HCT116 (cell line): ENCODE measurements around the gene ITFG1. TPM values are rescaled to one million over a fixed set of nuclear protein-coding genes. Genes with fewer than 3 reads are reported as not detected.

Source experiments
- ATAC-seq: fragments of 200-7000 bp; cut with Tn5 transposase; 2 replicates; pipeline ENCODE4 v1.9.1; 2020; ENCODE audit warnings: mild to moderate bottlenecking, moderate library complexity
- BruUV-seq: library from RNA; stranded (reverse); fragments of 400-500 nt; replicated peaks from 2 replicates; lab custom pipeline; 2021; lab: Mats Ljungman, UMichigan
- CTCF ChIA-PET: fragments of 300-600 bp; sonication (Branson Sonifier 250); formaldehyde crosslinking; loops from one replicate; lab custom pipeline; 2021; ENCODE audit warnings: antibody characterized with exemption; lab: Charles Lee
- POLR2A ChIA-PET: fragments of 300-600, 350-600 bp; sonication (Branson Sonifier 250); formaldehyde crosslinking; loops from one replicate; lab custom pipeline; 2021; ENCODE audit warnings: antibody characterized with exemption; lab: Charles Lee
- RAD21 ChIA-PET, 2 experiments: fragments of 300-600 bp; sonication (Branson Sonifier 250); formaldehyde crosslinking; loops; one replicate each; lab custom pipeline; 2023; ENCODE audit warnings: low total read pairs in 2 of 2; ENCODE audit not compliant: uncharacterized antibody in 2 of 2, unreplicated experiment in 2 of 2, low non-redundant PET in 1 of 2; lab: Charles Lee
- DNase-seq: peaks from one replicate; pipeline ENCODE4 v3.0.0-alpha.2; 2010; ENCODE audit warnings: low read depth, low spot score
- H2AFZ ChIP-seq: fragments of 200-600 bp; shearing (Covaris generic), sonication (generic); 2 replicates; pipeline ENCODE4 v1.6.1; 2017; ENCODE audit warnings: low read depth, mixed run types, mixed read lengths, antibody characterized with exemption, low read length; ENCODE audit not compliant: poor library complexity, severe bottlenecking
- H3K27ac ChIP-seq: 2 replicates; pipeline ENCODE4 v1.5.1; 2012; ENCODE audit warnings: low read depth, low read length
- H3K27me3 ChIP-seq: fragments of 200-600 bp; sonication (generic); 2 replicates; pipeline ENCODE4 v1.6.1; 2016; ENCODE audit warnings: mixed run types, low read length, mixed read lengths; ENCODE audit not compliant: insufficient read depth
- H3K36me3 ChIP-seq, 2 experiments: fragments of 200-500 bp in 1 of 2; fragments of 200-600 bp in 1 of 2; sonication (Bioruptor generic) in 1 of 2; sonication (generic) in 1 of 2; 2 replicates each; pipeline versions ENCODE4 v1.5.1 to v1.6.1; 2014 to 2016; ENCODE audit warnings: low read length in 2 of 2, inconsistent platforms in 1 of 2, mixed read lengths in 1 of 2, mixed run types in 1 of 2; ENCODE audit not compliant: insufficient read depth in 2 of 2, control insufficient read depth in 1 of 2
- H3K4me1 ChIP-seq, 2 experiments: fragments of 200-600 bp in 1 of 2; sonication (generic) in 1 of 2; 2 replicates each; pipeline versions ENCODE4 v1.5.1 to v1.6.1; 2012 to 2017; ENCODE audit warnings: low read length in 2 of 2, inconsistent platforms in 1 of 2, mild to moderate bottlenecking in 1 of 2, mixed read lengths in 1 of 2, mixed run types in 1 of 2, moderate library complexity in 1 of 2; ENCODE audit not compliant: insufficient read depth in 2 of 2, control insufficient read depth in 1 of 2
- H3K4me2 ChIP-seq: fragments of 200-600 bp; sonication (generic); 2 replicates; pipeline ENCODE4 v1.6.1; 2017; ENCODE audit warnings: mixed run types, low read length, mixed read lengths
- H3K4me3 ChIP-seq, 2 experiments: fragments of 200-600 bp in 1 of 2; sonication (generic) in 1 of 2; replicated peaks in 1 of 2; 2 replicates each; pipeline ENCODE4 v1.5.1; 2011 to 2016; ENCODE audit warnings: low read length in 2 of 2, control low read depth in 1 of 2, low read depth in 1 of 2, mild to moderate bottlenecking in 1 of 2, mixed read lengths in 1 of 2, mixed run types in 1 of 2
- H3K79me2 ChIP-seq: fragments of 200-600 bp; sonication (generic); 2 replicates; pipeline ENCODE4 v1.6.1; 2017; ENCODE audit warnings: mild to moderate bottlenecking, mixed run types, low read length, moderate library complexity, mixed read lengths; ENCODE audit not compliant: insufficient read depth
- H3K9ac ChIP-seq: fragments of 200-600 bp; sonication (generic); 2 replicates; pipeline ENCODE4 v1.6.1; 2016; ENCODE audit warnings: low read length, mixed read lengths
- H3K9me2 ChIP-seq: fragments of 200-600 bp; sonication (generic), shearing (Covaris generic); 2 replicates; pipeline ENCODE4 v1.6.1; 2017; ENCODE audit warnings: mixed run types, mild to moderate bottlenecking, moderate library complexity; ENCODE audit not compliant: insufficient read depth
- H3K9me3 ChIP-seq, 2 experiments: fragments of 200-500 bp in 1 of 2; fragments of 200-600 bp in 1 of 2; sonication (Bioruptor generic) in 1 of 2; sonication (generic) in 1 of 2; 2 replicates each; pipeline ENCODE4 v1.6.1; 2014 to 2017; ENCODE audit warnings: low read length in 2 of 2, mixed read lengths in 2 of 2, inconsistent platforms in 1 of 2, low read depth in 1 of 2, mild to moderate bottlenecking in 1 of 2, mixed run types in 1 of 2, moderate library complexity in 1 of 2; ENCODE audit not compliant: control insufficient read depth in 1 of 2, insufficient read depth in 1 of 2
- H4K20me1 ChIP-seq: fragments of 200-600 bp; sonication (generic), shearing (Covaris generic); 2 replicates; pipeline ENCODE4 v1.6.1; 2017; ENCODE audit warnings: mixed run types, mild to moderate bottlenecking, moderate library complexity; ENCODE audit not compliant: insufficient read depth
- ATF3 ChIP-seq: IDR thresholded peaks from 2 replicates; pipeline ENCODE4 v1.6.1; 2012
- CBX3 ChIP-seq: IDR thresholded peaks from 2 replicates; pipeline ENCODE4 v1.6.1; 2012; ENCODE audit warnings: low read depth
- CTCF ChIP-seq, 3 experiments: fragments of 200-600 bp in 1 of 3; sonication (generic) in 1 of 3; IDR thresholded peaks in 2 of 3; conservative IDR thresholded peaks in 1 of 3; 2 replicates each; pipeline ENCODE4 v1.5.1; 2012 to 2017; ENCODE audit warnings: low read depth in 2 of 3, low read length in 2 of 3, antibody characterized with exemption in 1 of 3, borderline replicate concordance in 1 of 3, control low read depth in 1 of 3, mild to moderate bottlenecking in 1 of 3, mixed read lengths in 1 of 3, mixed run types in 1 of 3, moderate library complexity in 1 of 3; ENCODE audit not compliant: insufficient read depth in 1 of 3
- EZH2 ChIP-seq: fragments of 200-600 bp; sonication (generic); IDR thresholded peaks from 2 replicates; pipeline ENCODE4 v1.6.1; 2017; ENCODE audit warnings: antibody characterized with exemption, mixed run types
- EZH2phosphoT487 ChIP-seq: fragments of 200-600 bp; IDR thresholded peaks from 2 replicates; pipeline ENCODE4 v1.6.1; 2018; ENCODE audit warnings: antibody characterized with exemption, borderline replicate concordance
- JUND ChIP-seq: IDR thresholded peaks from 2 replicates; pipeline ENCODE4 v1.6.1; 2012
- POLR2A ChIP-seq: IDR thresholded peaks from 2 replicates; pipeline ENCODE4 v1.7.0; 2011; ENCODE audit warnings: borderline replicate concordance; ENCODE audit not compliant: insufficient read depth, insufficient read length; ENCODE audit errors: extremely low read depth
- RAD21 ChIP-seq: IDR thresholded peaks from 2 replicates; pipeline ENCODE4 v1.6.1; 2012; ENCODE audit warnings: low read depth, mild to moderate bottlenecking
- REST ChIP-seq: IDR thresholded peaks from 2 replicates; pipeline ENCODE4 v1.6.1; 2012; ENCODE audit warnings: low read depth
- SIN3A ChIP-seq: IDR thresholded peaks from 2 replicates; pipeline ENCODE4 v1.6.1; 2012; ENCODE audit warnings: low read depth
- SP1 ChIP-seq: IDR thresholded peaks from 2 replicates; pipeline ENCODE4 v1.6.1; 2012; ENCODE audit warnings: low read depth
- TCF7L2 ChIP-seq: IDR thresholded peaks from 2 replicates; pipeline ENCODE4 v1.7.0; 2011; ENCODE audit warnings: borderline replicate concordance, inconsistent platforms; ENCODE audit not compliant: insufficient read depth, insufficient read length; ENCODE audit errors: extremely low read depth
- YY1 ChIP-seq: IDR thresholded peaks from 2 replicates; pipeline ENCODE4 v1.6.1; 2011; ENCODE audit warnings: low read length, low read depth, moderate library complexity, mild to moderate bottlenecking; ENCODE audit not compliant: insufficient replicate concordance; ENCODE audit errors: extremely low read depth
- ZBTB33 ChIP-seq: IDR thresholded peaks from 2 replicates; pipeline ENCODE4 v1.6.1; 2011; ENCODE audit warnings: mild to moderate bottlenecking, low read length, moderate library complexity; ENCODE audit not compliant: insufficient replicate concordance; ENCODE audit errors: extremely low read depth
- ZFX ChIP-seq: fragments of 450-650 bp; IDR thresholded peaks from 2 replicates; pipeline ENCODE4 v1.6.1; 2017
- intact Hi-C: fragments of 100-400 bp; cut with micrococcal nuclease; formaldehyde crosslinking; loops from 2 replicates; pipeline ENCODE4 v1.10.0; 2022
- total RNA-seq: library from RNA; stranded (reverse); gene quantifications from one replicate; pipeline ENCODE4 v1.2.1, GENCODE V29; 2021; ENCODE audit not compliant: unreplicated experiment

The ITFG1 gene
- total RNA-seq, 1 experiment from 2014 or later = 24.9 TPM

GRCh38 chr16:47197536-47198179 is 263.2 kb downstream of the ITFG1 start:
- Histone ChIP-seq H3K9me2 (no peaks in the 10 kb centered on the region), H3K27ac (no peak overlapping the region), H3K79me2 (no peaks in the 10 kb centered on the region), H3K4me2 (no peak overlapping the region), H3K4me1 (no peaks in the 10 kb centered on the region), H3K36me3 (no peaks in the 10 kb centered on the region), H3K9me3 (no peaks in the 10 kb centered on the region), H2AFZ (no peak overlapping the region), H3K9ac (no peak overlapping the region), H3K4me3 (no peak overlapping the region), H3K27me3 (no peaks in the 10 kb centered on the region), H4K20me1 (no peaks in the 10 kb centered on the region)
- ChIA-PET POLR2A (no interaction called here), CTCF (no interaction called here), RAD21 (no interaction called here)
- ATAC-seq (no peak), DNase-seq (no peak)
- intact Hi-C loops = no loop called here
- TF ChIP-seq CTCF (IDR thresholded peaks at IDR 0.05 in 2 of 3, conservative IDR thresholded peaks at IDR 0.05 in 1 of 3; ENCODE audit: borderline replicate concordance in 1 of 3, insufficient read depth in 1 of 3, low read depth in 2 of 3, low read length in 2 of 3) (no peak), ZFX (no peak), SIN3A (no peak), CBX3 (no peak), EZH2phosphoT487 (no peak), ZBTB33 (no peak), ATF3 (no peak), TCF7L2 (no peak), REST (no peak), JUND (no peak), POLR2A (no peak), YY1 (no peak), RAD21 (no peak), SP1 (no peak), EZH2 (no peak)
- BruUV-seq = no TSS peak
